Progenitor cell of endocrine pancreas (in vitro differentiated cells): Measurements from ENCODE around the gene NOS1AP. TPM values are rescaled to one million over a fixed set of nuclear protein-coding genes. Genes with fewer than 3 reads are reported as not detected.
A peak's percentile ranks its signal among the peaks of the same experiment; 100 is the strongest.

ENCODE experiments used
- DNase-seq: peaks from one replicate; pipeline ENCODE4 v3.0.0; 2021; ENCODE audit warnings: low spot score; ENCODE audit not compliant: unreplicated experiment
- H3K27ac Mint-ChIP-seq: 2 replicates; pipeline ENCODE4 v1.8.0; 2021; ENCODE audit warnings: mild to moderate bottlenecking, moderate library complexity, mixed read lengths
- H3K27me3 Mint-ChIP-seq: 2 replicates; pipeline ENCODE4 v1.8.0; 2021; ENCODE audit warnings: mixed read lengths
- H3K36me3 Mint-ChIP-seq: 2 replicates; pipeline ENCODE4 v1.8.0; 2022; ENCODE audit warnings: mixed read lengths; ENCODE audit not compliant: insufficient read depth
- H3K4me1 Mint-ChIP-seq: 2 replicates; pipeline ENCODE4 v1.8.0; 2021; ENCODE audit warnings: low read depth, mixed read lengths
- H3K4me3 Mint-ChIP-seq: 2 replicates; pipeline ENCODE4 v1.8.0; 2021; ENCODE audit warnings: low read depth, mild to moderate bottlenecking, moderate library complexity, mixed read lengths
- H3K9me3 Mint-ChIP-seq: 2 replicates; pipeline ENCODE4 v1.8.0; 2021; ENCODE audit warnings: low read depth, mixed read lengths
- CTCF ChIP-seq: fragments of 200-600 bp; sonication (generic); IDR thresholded peaks from one replicate; pipeline ENCODE4 v1.5.0; 2021; ENCODE audit warnings: antibody characterized with exemption, mild to moderate bottlenecking; ENCODE audit not compliant: unreplicated experiment
- total RNA-seq: library from RNA; stranded (reverse); gene quantifications from 2 replicates; pipeline ENCODE4 v1.2.1, GENCODE V29; 2021

The NOS1AP gene
- total RNA-seq, 1 donor from 2014 or later, result 5.6 TPM

GRCh38 chr1:162056043-162056442 is 13.4 kb upstream of the NOS1AP start:
- TF ChIP-seq CTCF, result peak; percentile 91
- Mint-ChIP-seq H3K4me1 (no peaks in the 10 kb centered on the region), H3K9me3 (no peaks in the 10 kb centered on the region), H3K27me3 (peaks cover 7% of the 10 kb centered on the region), H3K27ac (no peak overlapping the region), H3K36me3 (no peaks in the 10 kb centered on the region), H3K4me3 (no peak overlapping the region)
- peak; percentile 61 for DNase-seq

GRCh38 chr1:162056579-162056978 is 12.9 kb upstream of the NOS1AP start:
- Mint-ChIP-seq H3K9me3 (no peaks in the 10 kb centered on the region), H3K36me3 (no peaks in the 10 kb centered on the region), H3K27me3 (peaks cover 7% of the 10 kb centered on the region), H3K4me1 (no peaks in the 10 kb centered on the region), H3K4me3 (no peak overlapping the region), H3K27ac (no peak overlapping the region)
- no peak for DNase-seq
- TF ChIP-seq CTCF, result no peak

- H3K4me3 Mint-ChIP-seq, result no peak overlapping the region
- no peak overlapping the region for H3K27ac Mint-ChIP-seq
Observed at GRCh38 chr1:162059721-162060120, 9.8 kb upstream of the NOS1AP start.

GRCh38 chr1:162060314-162060713 is 9.2 kb upstream of the NOS1AP start:
- H3K36me3 Mint-ChIP-seq, result no peaks in the 10 kb centered on the region
- H3K4me1 Mint-ChIP-seq, result peaks cover 10% of the 10 kb centered on the region
- no peak overlapping the region for H3K4me3 Mint-ChIP-seq
- TF ChIP-seq CTCF, result no peak
- DNase-seq, result no peak
- H3K27me3 Mint-ChIP-seq, result peaks cover 14% of the 10 kb centered on the region
- H3K27ac Mint-ChIP-seq, result no peak overlapping the region
- H3K9me3 Mint-ChIP-seq, result no peaks in the 10 kb centered on the region

More at GRCh38 chr1:162059721-162060120, 9.8 kb upstream of the NOS1AP start:
- no peak for TF ChIP-seq CTCF
- Mint-ChIP-seq H3K36me3 (no peaks in the 10 kb centered on the region), H3K9me3 (no peaks in the 10 kb centered on the region), H3K27me3 (peaks cover 9% of the 10 kb centered on the region), H3K4me1 (peaks cover 10% of the 10 kb centered on the region)
- DNase-seq, result no peak

- Mint-ChIP-seq H3K4me1 (peaks cover 10% of the 10 kb centered on the region), H3K4me3 (no peak overlapping the region), H3K27ac (no peak overlapping the region), H3K27me3 (peaks cover 9% of the 10 kb centered on the region), H3K9me3 (no peaks in the 10 kb centered on the region), H3K36me3 (no peaks in the 10 kb centered on the region)
- TF ChIP-seq CTCF, result no peak
- no peak for DNase-seq
Observed at GRCh38 chr1:162062542-162063015, 6.9 kb upstream of the NOS1AP start.
